ENCODE results near the gene SYPL1. TPM values are rescaled to one million over a fixed set of nuclear protein-coding genes. Genes with fewer than 3 reads are reported as not detected.

Gene SYPL1
- total RNA-seq, 1 donor from 2014 or later = 83.6 TPM

DNA sequence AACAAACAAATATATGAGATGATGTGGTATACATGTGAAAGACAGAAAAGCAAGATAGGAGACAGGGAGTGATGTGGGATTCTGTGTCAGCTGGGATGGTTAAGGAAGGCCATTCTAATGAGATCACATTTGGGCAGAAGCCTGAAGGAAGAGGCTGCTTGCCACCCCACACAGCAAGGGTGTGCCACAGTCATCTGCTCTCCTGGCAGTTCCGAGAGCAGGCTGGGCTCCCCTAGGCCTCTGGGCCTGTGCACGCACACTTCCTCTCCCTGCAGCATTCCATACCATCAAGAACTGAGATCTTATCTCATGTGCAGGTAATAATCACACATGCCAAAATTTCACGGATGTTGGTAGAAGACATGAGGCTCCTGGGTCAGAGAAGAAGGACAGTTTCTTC lies 43.1 kb downstream of the SYPL1 start:
- H3K4me3 ChIP-seq = no peak overlapping the region
- H3K27ac ChIP-seq (replicated peaks) = peak overlapping the region; percentile 81
- peaks cover 82% of the 10 kb centered on the region for H3K4me1 ChIP-seq
- no peaks in the 10 kb centered on the region for H3K27me3 ChIP-seq (ENCODE audit: low read depth)
- no peaks in the 10 kb centered on the region for H3K9me3 ChIP-seq (replicated peaks)
- DNase-seq = no peak
- H3K36me3 ChIP-seq = no peaks in the 10 kb centered on the region
- TF ChIP-seq, protein P1, sequence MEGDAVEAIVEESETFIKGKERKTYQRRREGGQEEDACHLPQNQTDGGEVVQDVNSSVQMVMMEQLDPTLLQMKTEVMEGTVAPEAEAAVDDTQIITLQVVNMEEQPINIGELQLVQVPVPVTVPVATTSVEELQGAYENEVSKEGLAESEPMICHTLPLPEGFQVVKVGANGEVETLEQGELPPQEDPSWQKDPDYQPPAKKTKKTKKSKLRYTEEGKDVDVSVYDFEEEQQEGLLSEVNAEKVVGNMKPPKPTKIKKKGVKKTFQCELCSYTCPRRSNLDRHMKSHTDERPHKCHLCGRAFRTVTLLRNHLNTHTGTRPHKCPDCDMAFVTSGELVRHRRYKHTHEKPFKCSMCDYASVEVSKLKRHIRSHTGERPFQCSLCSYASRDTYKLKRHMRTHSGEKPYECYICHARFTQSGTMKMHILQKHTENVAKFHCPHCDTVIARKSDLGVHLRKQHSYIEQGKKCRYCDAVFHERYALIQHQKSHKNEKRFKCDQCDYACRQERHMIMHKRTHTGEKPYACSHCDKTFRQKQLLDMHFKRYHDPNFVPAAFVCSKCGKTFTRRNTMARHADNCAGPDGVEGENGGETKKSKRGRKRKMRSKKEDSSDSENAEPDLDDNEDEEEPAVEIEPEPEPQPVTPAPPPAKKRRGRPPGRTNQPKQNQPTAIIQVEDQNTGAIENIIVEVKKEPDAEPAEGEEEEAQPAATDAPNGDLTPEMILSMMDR (IDR thresholded peaks at IDR 0.05; ENCODE audit: borderline replicate concordance) = no peak
- intact Hi-C loops (cut with micrococcal nuclease) = no loop called here

DNA sequence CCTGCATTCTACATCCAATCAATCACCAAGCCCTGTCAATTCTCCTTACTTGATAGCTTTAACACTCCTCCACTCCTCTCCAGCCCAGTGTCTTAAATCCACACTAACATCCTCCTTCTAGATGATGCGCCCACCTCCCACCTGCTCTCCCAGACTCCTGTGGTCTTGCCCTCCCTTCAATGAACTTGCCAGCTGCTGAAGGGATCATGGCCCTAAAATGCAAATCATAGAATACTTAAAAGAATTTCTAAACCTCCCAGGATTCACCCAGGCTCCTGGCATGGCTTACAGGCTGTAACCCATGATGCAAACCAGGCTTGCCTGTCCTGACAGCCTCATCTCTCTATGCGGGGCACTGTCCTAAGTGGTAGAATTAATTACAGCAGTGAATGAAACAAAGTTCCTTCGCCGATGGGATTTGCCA lies 43.6 kb downstream of the SYPL1 start:
- no peak for DNase-seq
- Histone ChIP-seq H3K27me3 (ENCODE audit: low read depth) (no peaks in the 10 kb centered on the region), H3K4me3 (no peak overlapping the region), H3K36me3 (no peaks in the 10 kb centered on the region), H3K9me3 (replicated peaks) (no peaks in the 10 kb centered on the region), H3K4me1 (peaks cover 82% of the 10 kb centered on the region), H3K27ac (replicated peaks) (peak overlapping the region; percentile 81)
- intact Hi-C loops (cut with micrococcal nuclease) = no loop called here
- TF ChIP-seq, protein P1 (IDR thresholded peaks at IDR 0.05; ENCODE audit: borderline replicate concordance) = no peak

DNA sequence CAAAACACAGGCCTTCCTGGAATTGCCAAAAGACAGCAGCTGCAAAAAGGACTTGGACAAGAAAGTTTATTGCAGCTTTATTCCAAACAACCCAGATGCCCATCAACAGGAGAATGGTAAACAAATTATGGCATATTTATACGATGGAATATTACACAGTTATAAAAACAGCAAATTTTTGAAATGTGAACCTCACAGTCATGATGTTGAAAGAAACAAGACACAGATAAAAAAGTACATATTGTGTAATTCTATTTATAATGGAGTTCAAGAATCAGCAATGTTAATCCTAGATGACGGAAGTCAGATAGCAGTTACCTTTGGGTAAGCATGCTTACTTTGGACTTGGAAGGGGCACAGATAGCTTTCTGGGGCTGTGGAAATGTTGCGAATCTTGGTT lies 44.4 kb downstream of the SYPL1 start:
- Histone ChIP-seq H3K4me1 (peaks cover 79% of the 10 kb centered on the region), H3K27me3 (ENCODE audit: low read depth) (no peaks in the 10 kb centered on the region), H3K9me3 (replicated peaks) (no peaks in the 10 kb centered on the region), H3K36me3 (no peaks in the 10 kb centered on the region), H3K4me3 (no peak overlapping the region), H3K27ac (replicated peaks) (no peak overlapping the region)
- TF ChIP-seq, protein P1 (IDR thresholded peaks at IDR 0.05; ENCODE audit: borderline replicate concordance) = no peak
- intact Hi-C loops (cut with micrococcal nuclease) = no loop called here
- DNase-seq = no peak

DNA sequence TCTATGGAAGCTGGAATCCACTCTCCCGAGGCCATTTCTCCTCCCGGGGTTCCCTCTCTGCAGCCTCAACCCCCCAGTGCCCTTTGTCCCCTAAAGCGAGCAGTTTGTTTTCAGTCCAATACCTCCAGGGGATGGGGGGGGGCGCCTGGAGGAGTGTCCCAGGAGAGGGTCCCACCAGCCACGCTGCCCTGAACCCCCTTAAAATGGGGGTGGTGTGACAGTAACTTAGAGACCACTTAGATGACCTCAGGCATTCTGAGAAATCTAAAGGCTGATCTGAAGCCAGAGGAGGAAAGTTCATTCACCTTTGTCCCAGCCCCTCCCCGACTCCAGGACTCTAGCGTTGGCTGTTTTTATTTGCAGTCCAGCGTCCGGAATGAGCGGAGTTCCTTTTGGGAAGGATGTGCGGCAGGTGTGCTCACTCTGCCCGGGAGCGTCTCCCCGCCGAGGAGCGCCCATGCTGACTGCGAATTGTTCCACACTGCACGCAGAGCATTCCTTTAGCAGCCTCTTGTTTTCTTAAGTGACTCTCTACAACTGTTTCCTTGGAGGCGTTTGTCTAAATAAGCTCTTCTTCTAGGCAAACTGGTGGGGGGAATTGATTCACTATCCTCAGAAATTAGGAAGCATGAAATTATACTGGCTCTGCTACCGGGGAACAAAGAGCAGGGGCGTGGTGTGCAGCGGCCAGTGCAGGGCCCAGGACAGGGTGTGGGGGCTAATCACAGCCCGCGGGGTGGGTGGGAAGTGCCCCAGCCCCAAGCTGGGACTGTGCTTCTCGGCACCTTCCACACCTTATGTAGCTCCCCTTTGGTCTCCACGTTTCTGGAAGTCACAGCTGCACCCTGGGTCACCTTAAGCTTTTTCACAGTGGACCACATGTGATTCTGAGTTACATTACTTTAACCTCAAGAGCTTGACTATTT lies 46.3 kb downstream of the SYPL1 start:
- H3K4me1 ChIP-seq = peaks cover 60% of the 10 kb centered on the region
- no peak for DNase-seq
- TF ChIP-seq, protein P1 (IDR thresholded peaks at IDR 0.05; ENCODE audit: borderline replicate concordance) = no peak
- peak overlapping the region; percentile 92 for H3K27ac ChIP-seq (replicated peaks)
- no peaks in the 10 kb centered on the region for H3K36me3 ChIP-seq
- peak overlapping the region; percentile 56 for H3K4me3 ChIP-seq
- H3K27me3 ChIP-seq (ENCODE audit: low read depth) = no peaks in the 10 kb centered on the region
- intact Hi-C loops (cut with micrococcal nuclease) = no loop called here
- H3K9me3 ChIP-seq (replicated peaks) = no peaks in the 10 kb centered on the region

DNA sequence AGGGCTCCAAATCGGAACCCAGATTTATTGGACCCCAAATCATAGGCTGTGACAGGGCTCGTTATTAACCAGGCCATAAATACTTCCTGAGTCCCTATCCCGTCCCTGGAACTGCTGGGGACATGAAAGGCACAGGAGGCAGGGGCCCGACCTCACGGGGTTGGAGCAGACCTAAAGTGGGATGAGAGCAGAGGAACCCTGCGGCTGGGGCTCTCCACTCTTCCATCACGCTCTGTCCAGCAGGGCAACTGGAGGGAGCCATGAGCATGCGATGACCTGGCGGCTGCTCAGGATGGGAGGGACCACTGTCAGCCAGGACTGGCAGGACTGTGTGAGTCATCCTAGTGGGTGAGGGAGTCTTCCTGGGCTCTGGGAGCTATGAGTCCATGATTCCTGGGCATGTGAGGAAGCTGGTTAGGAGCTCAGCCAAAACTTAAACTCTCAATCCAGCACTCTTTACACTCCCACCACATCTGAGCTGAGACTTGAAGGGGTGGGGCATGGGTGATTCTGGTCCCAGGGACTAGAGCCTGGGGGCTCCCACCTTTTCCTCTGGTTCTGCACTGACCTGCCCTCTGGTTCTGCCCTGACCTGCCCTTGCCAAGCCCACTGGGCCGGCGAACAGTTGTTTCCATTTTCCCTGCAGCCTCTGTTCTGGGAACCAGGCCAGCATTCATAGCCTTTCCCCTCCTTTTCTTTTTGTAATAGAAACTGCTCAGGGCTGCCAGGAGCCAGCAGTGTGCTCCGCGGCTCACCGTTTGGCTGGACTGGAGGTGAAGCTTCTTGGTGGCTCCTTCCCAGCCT lies 47.1 kb downstream of the SYPL1 start:
- intact Hi-C loops (cut with micrococcal nuclease) = no loop called here
- no peaks in the 10 kb centered on the region for H3K9me3 ChIP-seq (replicated peaks)
- TF ChIP-seq, protein P1 (IDR thresholded peaks at IDR 0.05; ENCODE audit: borderline replicate concordance) = no peak
- H3K4me3 ChIP-seq = peak overlapping the region; percentile 56
- DNase-seq = peak; percentile 83
- no peaks in the 10 kb centered on the region for H3K27me3 ChIP-seq (ENCODE audit: low read depth)
- no peaks in the 10 kb centered on the region for H3K36me3 ChIP-seq
- H3K4me1 ChIP-seq = peaks cover 52% of the 10 kb centered on the region
- peak overlapping the region; percentile 92 for H3K27ac ChIP-seq (replicated peaks)
